Breast epithelium (tissue), 3 donors: ENCODE data around the gene NEK11.

Experiments used
- POLR2A ChIP-seq: fragments of 450-650 bp; IDR thresholded peaks from one replicate; pipeline ENCODE4 v1.6.1; 2016; ENCODE audit warnings: antibody characterized with exemption, mild to moderate bottlenecking, moderate library complexity
- POLR2AphosphoS5 ChIP-seq, 3 donors: sonication (generic); formaldehyde crosslinking; IDR thresholded peaks; one replicate each; pipeline ENCODE4 v1.6.1; 2017; ENCODE audit warnings: antibody characterized with exemption in 3 of 3
- TF ChIP-seq, protein P1 (sequence below), 3 donors: fragments of 450-650 bp; IDR thresholded peaks; one replicate each; pipeline ENCODE4 v1.5.1; 2016 to 2017; ENCODE audit warnings: antibody characterized with exemption in 3 of 3, mild to moderate bottlenecking in 3 of 3, moderate library complexity in 3 of 3

DNA sequence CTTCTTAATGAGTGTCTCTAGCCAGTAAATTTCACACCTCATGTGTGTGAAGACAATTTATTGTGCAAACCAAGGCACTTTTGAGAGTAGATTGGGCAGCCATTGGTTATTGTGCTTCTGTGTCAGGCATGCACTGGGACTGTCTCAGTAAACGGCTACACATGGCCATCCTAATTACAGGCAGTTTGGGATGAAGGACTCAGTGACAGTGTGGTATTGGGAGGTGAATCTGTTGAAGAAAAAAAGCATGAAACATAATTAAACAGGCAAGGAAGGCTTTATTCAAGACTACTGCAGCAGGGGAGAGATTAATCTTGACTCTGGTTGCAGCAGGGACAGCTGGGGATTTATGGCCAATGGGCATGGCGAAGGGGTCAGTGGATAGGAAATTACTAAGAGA lies 297.1 kb downstream of the NEK11 start:
- TF ChIP-seq POLR2AphosphoS5 (IDR thresholded peaks at IDR 0.05) (no peak), POLR2A (no peak)
- TF ChIP-seq, protein P1, sequence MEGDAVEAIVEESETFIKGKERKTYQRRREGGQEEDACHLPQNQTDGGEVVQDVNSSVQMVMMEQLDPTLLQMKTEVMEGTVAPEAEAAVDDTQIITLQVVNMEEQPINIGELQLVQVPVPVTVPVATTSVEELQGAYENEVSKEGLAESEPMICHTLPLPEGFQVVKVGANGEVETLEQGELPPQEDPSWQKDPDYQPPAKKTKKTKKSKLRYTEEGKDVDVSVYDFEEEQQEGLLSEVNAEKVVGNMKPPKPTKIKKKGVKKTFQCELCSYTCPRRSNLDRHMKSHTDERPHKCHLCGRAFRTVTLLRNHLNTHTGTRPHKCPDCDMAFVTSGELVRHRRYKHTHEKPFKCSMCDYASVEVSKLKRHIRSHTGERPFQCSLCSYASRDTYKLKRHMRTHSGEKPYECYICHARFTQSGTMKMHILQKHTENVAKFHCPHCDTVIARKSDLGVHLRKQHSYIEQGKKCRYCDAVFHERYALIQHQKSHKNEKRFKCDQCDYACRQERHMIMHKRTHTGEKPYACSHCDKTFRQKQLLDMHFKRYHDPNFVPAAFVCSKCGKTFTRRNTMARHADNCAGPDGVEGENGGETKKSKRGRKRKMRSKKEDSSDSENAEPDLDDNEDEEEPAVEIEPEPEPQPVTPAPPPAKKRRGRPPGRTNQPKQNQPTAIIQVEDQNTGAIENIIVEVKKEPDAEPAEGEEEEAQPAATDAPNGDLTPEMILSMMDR (IDR thresholded peaks at IDR 0.05), result no peak
